ENCODE results near the gene DIS3L2. TPM values are rescaled to one million over a fixed set of nuclear protein-coding genes. Genes with fewer than 3 reads are reported as not detected.

Gene DIS3L2
- total RNA-seq, 1 donor from 2014 or later: 25.2 TPM

GRCh38 chr2:232052591-232052990 lies 91.1 kb downstream of the DIS3L2 start:
- no peaks in the 10 kb centered on the region for H3K27me3 ChIP-seq (ENCODE audit: control insufficient read depth, insufficient read depth, low read length)
- TF ChIP-seq CTCF (IDR thresholded peaks at IDR 0.05; ENCODE audit: insufficient read depth, low read length, poor library complexity, severe bottlenecking): no peak
- H3K36me3 ChIP-seq (ENCODE audit: control insufficient read depth, insufficient read depth, low read length): no peaks in the 10 kb centered on the region
- DNase-seq (ENCODE audit: low read depth): no peak
- H3K4me3 ChIP-seq (ENCODE audit: low read depth, low read length): no peak overlapping the region

- no peaks in the 10 kb centered on the region for H3K27me3 ChIP-seq (ENCODE audit: control insufficient read depth, insufficient read depth, low read length)
- no peaks in the 10 kb centered on the region for H3K36me3 ChIP-seq (ENCODE audit: control insufficient read depth, insufficient read depth, low read length)
- no peak for TF ChIP-seq CTCF (IDR thresholded peaks at IDR 0.05; ENCODE audit: insufficient read depth, low read length, poor library complexity, severe bottlenecking)
- DNase-seq (ENCODE audit: low read depth): no peak
- H3K4me3 ChIP-seq (ENCODE audit: low read depth, low read length): no peak overlapping the region
These were observed 92.3 kb downstream of the DIS3L2 start for GRCh38 chr2:232053777-232054176.

GRCh38 chr2:232058063-232058877 lies 96.8 kb downstream of the DIS3L2 start:
- Histone ChIP-seq H3K36me3 (ENCODE audit: control insufficient read depth, insufficient read depth, low read length) (no peaks in the 10 kb centered on the region), H3K4me3 (ENCODE audit: low read depth, low read length) (no peak overlapping the region), H3K27me3 (ENCODE audit: control insufficient read depth, insufficient read depth, low read length) (no peaks in the 10 kb centered on the region)
- TF ChIP-seq CTCF (IDR thresholded peaks at IDR 0.05; ENCODE audit: insufficient read depth, low read length, poor library complexity, severe bottlenecking): no peak
- no peak for DNase-seq (ENCODE audit: low read depth)

GRCh38 chr2:232058931-232059330 lies 97.4 kb downstream of the DIS3L2 start:
- no peak for TF ChIP-seq CTCF (IDR thresholded peaks at IDR 0.05; ENCODE audit: insufficient read depth, low read length, poor library complexity, severe bottlenecking)
- Histone ChIP-seq H3K27me3 (ENCODE audit: control insufficient read depth, insufficient read depth, low read length) (no peaks in the 10 kb centered on the region), H3K36me3 (ENCODE audit: control insufficient read depth, insufficient read depth, low read length) (no peaks in the 10 kb centered on the region), H3K4me3 (ENCODE audit: low read depth, low read length) (no peak overlapping the region)
- no peak for DNase-seq (ENCODE audit: low read depth)

- H3K36me3 ChIP-seq (ENCODE audit: control insufficient read depth, insufficient read depth, low read length): no peaks in the 10 kb centered on the region
- TF ChIP-seq CTCF (IDR thresholded peaks at IDR 0.05; ENCODE audit: insufficient read depth, low read length, poor library complexity, severe bottlenecking): no peak
- H3K27me3 ChIP-seq (ENCODE audit: control insufficient read depth, insufficient read depth, low read length): no peaks in the 10 kb centered on the region
- no peak for DNase-seq (ENCODE audit: low read depth)
- no peak overlapping the region for H3K4me3 ChIP-seq (ENCODE audit: low read depth, low read length)
These were observed 99.8 kb downstream of the DIS3L2 start for GRCh38 chr2:232061265-232061664.

GRCh38 chr2:232073026-232073425 lies 111.5 kb downstream of the DIS3L2 start:
- no peaks in the 10 kb centered on the region for H3K27me3 ChIP-seq (ENCODE audit: control insufficient read depth, insufficient read depth, low read length)
- TF ChIP-seq CTCF (IDR thresholded peaks at IDR 0.05; ENCODE audit: insufficient read depth, low read length, poor library complexity, severe bottlenecking): no peak
- H3K36me3 ChIP-seq (ENCODE audit: control insufficient read depth, insufficient read depth, low read length): no peaks in the 10 kb centered on the region
- H3K4me3 ChIP-seq (ENCODE audit: low read depth, low read length): no peak overlapping the region
- DNase-seq (ENCODE audit: low read depth): no peak

Measured in kidney epithelial cell (primary cell).